WTC11 (cell line): ENCODE data around the gene MGAT2. TPM values are rescaled to one million over a fixed set of nuclear protein-coding genes. Genes with fewer than 3 reads are reported as not detected.

Source experiments
- ATAC-seq: fragments of 200-7000 bp; cut with Tn5 transposase; 2 replicates; pipeline ENCODE4 v1.10.0; 2021; ENCODE audit warnings: mild to moderate bottlenecking, moderate library complexity
- CTCF ChIA-PET: fragments of 300-600 bp; sonication (Branson Sonifier 250); formaldehyde crosslinking; loops from one replicate; lab custom pipeline; 2021; ENCODE audit warnings: antibody characterized with exemption; lab: Charles Lee
- POLR2A ChIA-PET: fragments of 350-600 bp; sonication (Branson Sonifier 250); formaldehyde crosslinking; loops from one replicate; lab custom pipeline; 2021; ENCODE audit warnings: antibody characterized with exemption; lab: Charles Lee
- DNase-seq: peaks from one replicate; pipeline ENCODE4 v3.0.0; 2021; ENCODE audit warnings: low spot score
- H3K27ac Mint-ChIP-seq: 2 replicates; pipeline ENCODE4 v1.8.0; 2021; ENCODE audit warnings: mixed read lengths
- H3K27me3 Mint-ChIP-seq: 2 replicates; pipeline ENCODE4 v1.8.0; 2021; ENCODE audit warnings: low read depth, mild to moderate bottlenecking, moderate library complexity, mixed read lengths
- H3K36me3 Mint-ChIP-seq: 2 replicates; pipeline ENCODE4 v1.8.0; 2021; ENCODE audit warnings: mixed read lengths
- H3K4me1 Mint-ChIP-seq: 2 replicates; pipeline ENCODE4 v1.8.0; 2022; ENCODE audit warnings: mixed read lengths
- H3K4me3 Mint-ChIP-seq: 2 replicates; pipeline ENCODE4 v1.8.0; 2021; ENCODE audit warnings: mild to moderate bottlenecking, moderate library complexity, mixed read lengths
- H3K9me3 Mint-ChIP-seq: 2 replicates; pipeline ENCODE4 v1.8.0; 2021; ENCODE audit warnings: mixed read lengths
- AR ChIP-seq: fragments of 250-450 bp; sonication (Bioruptor Pico); IDR thresholded peaks from 2 replicates; pipeline ENCODE4 v1.9.0; 2021; ENCODE audit warnings: mild to moderate bottlenecking
- ARID4B ChIP-seq: sonication (generic); formaldehyde crosslinking; IDR thresholded peaks from 2 replicates; pipeline ENCODE4 v1.8.0; 2023; ENCODE audit warnings: missing genetic modification reagents, mild to moderate bottlenecking, borderline replicate concordance
- CBFB ChIP-seq: sonication (generic); formaldehyde crosslinking; IDR thresholded peaks from 2 replicates; pipeline ENCODE4 v1.8.1; 2022; ENCODE audit warnings: mild to moderate bottlenecking, low read depth, missing genetic modification reagents
- CTCF ChIP-seq: fragments of 200-600 bp; IDR thresholded peaks from 2 replicates; pipeline ENCODE4 v1.8.0; 2022; ENCODE audit warnings: antibody characterized with exemption
- GABPB1 ChIP-seq: sonication (generic); formaldehyde crosslinking; IDR thresholded peaks from 2 replicates; pipeline ENCODE4 v1.8.1; 2023; ENCODE audit warnings: mild to moderate bottlenecking, missing genetic modification reagents
- STAT6 ChIP-seq: sonication (generic); formaldehyde crosslinking; conservative IDR thresholded peaks from 2 replicates; pipeline ENCODE4 v1.8.1; 2023; ENCODE audit warnings: mild to moderate bottlenecking, low read depth, missing genetic modification reagents, moderate library complexity
- TEAD1 ChIP-seq: sonication (generic); formaldehyde crosslinking; IDR thresholded peaks from 2 replicates; pipeline ENCODE4 v1.8.0; 2022; ENCODE audit warnings: mild to moderate bottlenecking, missing genetic modification reagents
- ZBTB43 ChIP-seq: sonication (generic); formaldehyde crosslinking; IDR thresholded peaks from 2 replicates; pipeline ENCODE4 v1.8.1; 2023; ENCODE audit warnings: mild to moderate bottlenecking, missing genetic modification reagents
- ZNF232 ChIP-seq: sonication (generic); formaldehyde crosslinking; IDR thresholded peaks from 2 replicates; pipeline ENCODE4 v1.8.0; 2022; ENCODE audit warnings: mild to moderate bottlenecking, missing genetic modification reagents
- ZNF317 ChIP-seq: sonication (generic); formaldehyde crosslinking; IDR thresholded peaks from 2 replicates; pipeline ENCODE4 v1.8.1; 2023; ENCODE audit warnings: low read depth, mild to moderate bottlenecking, moderate library complexity, missing genetic modification reagents, borderline replicate concordance
- ZNF512 ChIP-seq: sonication (generic); formaldehyde crosslinking; IDR thresholded peaks from 2 replicates; pipeline ENCODE4 v1.8.1; 2022; ENCODE audit warnings: missing genetic modification reagents, borderline replicate concordance
- ZNF671 ChIP-seq: fragments of 250-450 bp; sonication (Bioruptor Pico); IDR thresholded peaks from 2 replicates; pipeline ENCODE4 v1.8.0; 2021; ENCODE audit warnings: mild to moderate bottlenecking
- total RNA-seq: library from RNA; stranded (reverse); gene quantifications from 3 replicates; pipeline ENCODE4 v1.2.3, GENCODE V29; 2021

Gene MGAT2
- total RNA-seq, 1 experiment from 2014 or later: 25.2 TPM

GRCh38 chr14:49582113-49582977 is 38.3 kb upstream of the MGAT2 start (continued):
- no peak for TF ChIP-seq CTCF
- TF ChIP-seq STAT6 (CRISPR knock-in tag): no peak
- TF ChIP-seq ZNF232 (CRISPR knock-in tag): no peak
- TF ChIP-seq GABPB1 (CRISPR knock-in tag): no peak
- no peak for TF ChIP-seq CBFB
- no peak for TF ChIP-seq ZNF512 (CRISPR knock-in tag)
- TF ChIP-seq ZBTB43 (CRISPR knock-in tag): no peak
- TF ChIP-seq TEAD1 (CRISPR knock-in tag): no peak
- no peak for TF ChIP-seq ZNF317

- H3K4me1 Mint-ChIP-seq: peaks cover 39% of the 10 kb centered on the region
- TF ChIP-seq AR (CRISPR knock-in tag) (0 out of 2 replicates have a peak, but pooled peaks have one; percentile 16), ZNF671 (CRISPR knock-in tag) (0 out of 2 replicates have a peak, but pooled peaks have one; percentile 10), CBFB (no peak), ARID4B (CRISPR knock-in tag) (no peak)
- TF ChIP-seq, all 79 proteins: peak for 2
- peak overlapping the region; percentile 97 for H3K27ac Mint-ChIP-seq
- DNase-seq: no peak
- H3K4me3 Mint-ChIP-seq: peak overlapping the region; percentile 95
- peaks cover 46% of the 10 kb centered on the region for H3K36me3 Mint-ChIP-seq
- H3K27me3 Mint-ChIP-seq: peaks cover 4% of the 10 kb centered on the region; the same call in 1 of the 2 replicates
- ChIA-PET POLR2A (interaction anchor here (3.9 kb wide), 1 partner anchor 15 kb away, joined by 26 read pairs; the partner anchor contains the start of gene LRR1), CTCF (interaction anchor here (0.8 kb wide), 1 partner anchor 33 kb away, joined by 3 read pairs; no protein-coding TSS in a partner anchor)
- ATAC-seq: no peak
- no peaks in the 10 kb centered on the region for H3K9me3 Mint-ChIP-seq
Measured at GRCh38 chr14:49583629-49584028, 37.0 kb upstream of the MGAT2 start.
